HepG2 (cell line): Measurements from ENCODE around the gene GPX2. TPM values are rescaled to one million over a fixed set of nuclear protein-coding genes. Genes with fewer than 3 reads are reported as not detected.
A peak's percentile ranks its signal among the peaks of the same experiment; 100 is the strongest.

Experiments
- CREB3 ChIP-seq: sonication (generic); formaldehyde crosslinking; IDR thresholded peaks from 2 replicates; pipeline ENCODE4 v1.5.0; 2020; ENCODE audit warnings: missing genetic modification reagents
- DMAP1 ChIP-seq: IDR thresholded peaks from 2 replicates; pipeline ENCODE4 v1.6.1; 2016
- KDM6A ChIP-seq: IDR thresholded peaks from 2 replicates; pipeline ENCODE4 v1.6.1; 2016; ENCODE audit warnings: low read depth
- KIAA2018 ChIP-seq: sonication (generic); formaldehyde crosslinking; IDR thresholded peaks from 2 replicates; pipeline ENCODE4 v1.5.0; 2020; ENCODE audit warnings: mild to moderate bottlenecking, missing genetic modification reagents, borderline replicate concordance
- NFE2 ChIP-seq: sonication (generic); formaldehyde crosslinking; IDR thresholded peaks from 2 replicates; pipeline ENCODE4 v1.4.0; 2020; ENCODE audit warnings: missing genetic modification reagents
- PBX2 ChIP-seq: IDR thresholded peaks from 2 replicates; pipeline ENCODE4 v1.6.1; 2016; ENCODE audit warnings: control low read depth
- RERE ChIP-seq: IDR thresholded peaks from 2 replicates; pipeline ENCODE4 v1.6.1; 2016; ENCODE audit warnings: low read depth, missing genetic modification reagents, missing compliant biosample characterization
- SMYD3 ChIP-seq: sonication (generic); formaldehyde crosslinking; IDR thresholded peaks from 2 replicates; pipeline ENCODE4 v1.8.1; 2023; ENCODE audit warnings: mild to moderate bottlenecking, missing genetic modification reagents
- STAT5B ChIP-seq: sonication (generic); formaldehyde crosslinking; IDR thresholded peaks from 2 replicates; pipeline ENCODE4 v1.4.0; 2020; ENCODE audit warnings: missing genetic modification reagents
- TEAD3 ChIP-seq: optimal IDR thresholded peaks from 2 replicates; pipeline ENCODE3; 2016; ENCODE audit warnings: borderline replicate concordance
- ZFP91 ChIP-seq: sonication (generic); formaldehyde crosslinking; IDR thresholded peaks from 2 replicates; pipeline ENCODE4 v1.9.0; 2022; ENCODE audit warnings: missing genetic modification reagents, mild to moderate bottlenecking, borderline replicate concordance
- ZNF17 ChIP-seq: sonication (generic); formaldehyde crosslinking; IDR thresholded peaks from 2 replicates; pipeline ENCODE4 v1.5.0; 2020; ENCODE audit warnings: mild to moderate bottlenecking, missing genetic modification reagents
- ZNF557 ChIP-seq: sonication (generic); formaldehyde crosslinking; IDR thresholded peaks from 2 replicates; pipeline ENCODE4 v1.4.0; 2020; ENCODE audit warnings: missing genetic modification reagents
- polyA plus RNA-seq, 8 experiments: library from polyadenylated mRNA; depleted of rRNA in 3 of 8; stranded (reverse) in 7 of 8; unstranded in 1 of 8; fragments of >200 nt; fragmentation: Illumina TruSeq in 4 of 8; extraction: Trizol in 4 of 8; gene quantifications; 2 replicates each; pipeline versions ENCODE4 v1.2.1 to v1.2.3, GENCODE V29; 2011 to 2016; ENCODE audit warnings: low read depth in 4 of 8, missing spikeins in 1 of 8, mixed read lengths in 1 of 8; ENCODE audit not compliant: insufficient read depth in 1 of 8
- total RNA-seq, 5 experiments: library from RNA; depleted of rRNA; stranded (reverse); fragments of >200 nt; fragmentation: Illumina TruSeq; extraction: Trizol; gene quantifications; 2 replicates each; pipeline ENCODE4 v1.2.3, GENCODE V29; 2016; ENCODE audit warnings: low read depth in 1 of 5

The GPX2 gene
- total and polyA plus RNA-seq, 2 of the 13 experiments (the other 11 are each of a cell fraction or from before 2014, with no cell fraction given): 526 to 674 TPM

GRCh38 chr14:64932231-64932630 lies 10.3 kb downstream of the GPX2 start (continued):
- TF ChIP-seq KIAA2018 (CRISPR knock-in tag) (no peak), SMYD3 (CRISPR knock-in tag) (no peak), RERE (CRISPR knock-in tag) (no peak), ZFP91 (CRISPR knock-in tag) (no peak), NFE2 (CRISPR knock-in tag) (no peak), STAT5B (CRISPR knock-in tag) (no peak), DMAP1 (CRISPR knock-in tag) (no peak), TEAD3 (CRISPR knock-in tag) (peak; percentile 22), ZNF17 (CRISPR knock-in tag) (no peak), ZNF557 (CRISPR knock-in tag) (no peak), PBX2 (CRISPR knock-in tag) (no peak), KDM6A (CRISPR knock-in tag) (no peak), CREB3 (no peak)
